ENCODE data around the gene FAM83E. TPM values are rescaled to one million over a fixed set of nuclear protein-coding genes. Genes with fewer than 3 reads are reported as not detected.

The FAM83E gene
- polyA plus RNA-seq, 5 donors, result 3.7 to 11.6 (median 4.8) TPM

DNA sequence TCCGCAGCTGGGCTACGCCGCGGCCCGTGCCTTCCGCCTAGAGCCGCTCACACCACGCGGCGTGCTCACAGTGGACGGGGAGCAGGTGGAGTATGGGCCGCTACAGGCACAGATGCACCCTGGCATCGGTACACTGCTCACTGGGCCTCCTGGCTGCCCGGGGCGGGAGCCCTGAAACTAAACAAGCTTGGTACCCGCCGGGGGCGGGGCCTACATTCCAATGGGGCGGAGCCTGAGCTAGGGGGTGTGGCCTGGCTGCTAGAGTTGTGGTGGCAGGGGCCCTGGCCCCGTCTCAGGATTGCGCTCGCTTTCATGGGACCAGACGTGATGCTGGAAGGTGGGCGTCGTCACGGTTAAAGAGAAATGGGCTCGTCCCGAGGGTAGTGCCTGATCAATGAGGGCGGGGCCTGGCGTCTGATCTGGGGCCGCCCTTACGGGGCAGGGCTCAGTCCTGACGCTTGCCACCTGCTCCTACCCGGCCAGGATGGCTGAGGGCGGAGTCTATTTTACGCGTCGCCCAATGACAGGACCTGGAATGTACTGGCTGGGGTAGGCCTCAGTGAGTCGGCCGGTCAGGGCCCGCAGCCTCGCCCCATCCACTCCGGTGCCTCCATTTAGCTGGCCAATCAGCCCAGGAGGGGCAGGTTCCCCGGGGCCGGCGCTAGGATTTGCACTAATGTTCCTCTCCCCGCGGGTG is 14.9 kb upstream of the FAM83E start:
- DNase-seq, result no peak

DNA sequence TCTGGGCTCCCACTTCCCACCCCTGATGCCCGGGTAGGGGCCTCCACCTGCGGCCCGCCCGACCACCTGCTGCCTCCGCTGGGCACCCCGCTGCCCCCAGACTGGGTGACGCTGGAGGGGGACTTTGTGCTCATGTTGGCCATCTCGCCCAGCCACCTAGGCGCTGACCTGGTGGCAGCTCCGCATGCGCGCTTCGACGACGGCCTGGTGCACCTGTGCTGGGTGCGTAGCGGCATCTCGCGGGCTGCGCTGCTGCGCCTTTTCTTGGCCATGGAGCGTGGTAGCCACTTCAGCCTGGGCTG is 14.4 kb upstream of the FAM83E start:
- no peak for DNase-seq

DNA sequence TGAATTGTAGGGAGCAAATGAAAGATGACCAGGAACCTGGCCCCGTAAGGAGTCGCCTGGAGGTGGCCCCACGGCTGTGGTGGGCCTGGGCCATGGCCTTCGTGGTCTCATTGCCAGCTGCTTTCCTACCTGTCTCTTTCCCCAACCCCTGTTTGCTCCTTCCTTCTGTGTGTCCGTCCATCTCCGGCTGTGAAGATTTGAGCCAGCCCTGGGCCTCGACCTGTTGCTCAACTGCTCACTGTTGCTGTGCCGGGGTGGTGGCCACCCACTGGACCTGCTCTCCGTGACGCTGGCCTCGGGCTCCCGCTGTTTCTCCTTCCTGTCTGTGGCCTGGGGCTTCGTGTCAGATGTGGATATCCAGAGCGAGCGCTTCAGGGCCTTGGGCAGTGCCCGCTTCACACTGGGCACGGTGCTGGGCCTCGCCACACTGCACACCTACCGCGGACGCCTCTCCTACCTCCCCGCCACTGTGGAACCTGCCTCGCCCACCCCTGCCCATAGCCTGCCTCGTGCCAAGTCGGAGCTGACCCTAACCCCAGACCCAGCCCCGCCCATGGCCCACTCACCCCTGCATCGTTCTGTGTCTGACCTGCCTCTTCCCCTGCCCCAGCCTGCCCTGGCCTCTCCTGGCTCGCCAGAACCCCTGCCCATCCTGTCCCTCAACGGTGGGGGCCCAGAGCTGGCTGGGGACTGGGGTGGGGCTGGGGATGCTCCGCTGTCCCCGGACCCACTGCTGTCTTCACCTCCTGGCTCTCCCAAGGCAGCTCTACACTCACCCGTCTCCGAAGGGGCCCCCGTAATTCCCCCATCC is 13.8 kb upstream of the FAM83E start:
- no peak for DNase-seq

- DNase-seq, result no peak
Observed at GRCh38 chr19:48627865-48628314, 13.0 kb upstream of the FAM83E start.

DNA sequence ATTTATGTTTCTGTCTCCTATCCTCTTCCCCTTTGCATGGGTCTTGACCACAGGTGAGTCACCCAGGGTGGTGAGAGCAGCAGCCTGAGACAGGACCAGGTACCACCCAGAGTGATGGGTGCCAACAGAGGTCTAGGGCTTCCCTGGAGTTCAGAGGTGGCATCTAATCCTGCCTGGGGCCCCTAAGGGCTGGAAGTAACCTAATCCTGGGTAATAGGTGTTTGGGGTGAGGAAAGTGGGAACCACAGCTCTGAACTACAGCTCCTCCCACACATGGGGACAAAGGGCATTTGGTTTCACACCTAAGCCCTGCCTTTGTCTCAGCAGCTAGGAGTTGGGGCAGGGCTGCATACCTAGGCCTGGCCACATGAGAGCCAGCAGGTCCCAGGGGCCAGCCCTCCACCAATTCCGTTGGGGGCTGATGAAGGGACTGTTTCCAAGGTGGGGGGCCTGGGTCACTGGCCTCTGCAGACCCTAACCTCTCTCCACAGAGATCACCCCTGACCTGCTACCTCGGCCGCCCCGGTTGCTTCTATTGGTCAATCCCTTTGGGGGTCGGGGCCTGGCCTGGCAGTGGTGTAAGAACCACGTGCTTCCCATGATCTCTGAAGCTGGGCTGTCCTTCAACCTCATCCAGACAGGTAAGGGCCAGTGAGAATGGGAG is 12.5 kb upstream of the FAM83E start:
- DNase-seq, result no peak

DNA sequence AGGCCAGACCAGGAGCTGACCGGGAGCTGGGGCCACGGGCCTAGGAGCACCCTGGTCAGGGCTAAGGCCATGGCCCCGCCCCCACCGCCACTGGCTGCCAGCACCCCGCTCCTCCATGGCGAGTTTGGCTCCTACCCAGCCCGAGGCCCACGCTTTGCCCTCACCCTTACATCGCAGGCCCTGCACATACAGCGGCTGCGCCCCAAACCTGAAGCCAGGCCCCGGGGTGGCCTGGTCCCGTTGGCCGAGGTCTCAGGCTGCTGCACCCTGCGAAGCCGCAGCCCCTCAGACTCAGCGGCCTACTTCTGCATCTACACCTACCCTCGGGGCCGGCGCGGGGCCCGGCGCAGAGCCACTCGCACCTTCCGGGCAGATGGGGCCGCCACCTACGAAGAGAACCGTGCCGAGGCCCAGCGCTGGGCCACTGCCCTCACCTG is 11.0 kb upstream of the FAM83E start:
- no peak for DNase-seq

- no peak for DNase-seq
Observed at GRCh38 chr19:48624791-48625723, 10.2 kb upstream of the FAM83E start.

GRCh38 chr19:48624067-48624594 is 9.3 kb upstream of the FAM83E start:
- peak; percentile 97 to 98 for DNase-seq

- DNase-seq, result no peak
Observed at GRCh38 chr19:48623556-48624066, 8.7 kb upstream of the FAM83E start.

- DNase-seq, result no peak
Observed at GRCh38 chr19:48619692-48620585, 5.1 kb upstream of the FAM83E start.

GRCh38 chr19:48618916-48619691 is 4.2 kb upstream of the FAM83E start, which contains the start of the genes RPL18 and SPHK2:
RPL18 (minus strand) TSS chr19:48619178; CDS start chr19:48619143, 35 bp downstream.
SPHK2 (plus strand) TSS chr19:48619506; CDS start chr19:48620515, 1,009 bp downstream.
- peak; percentile 100 for DNase-seq

DNA sequence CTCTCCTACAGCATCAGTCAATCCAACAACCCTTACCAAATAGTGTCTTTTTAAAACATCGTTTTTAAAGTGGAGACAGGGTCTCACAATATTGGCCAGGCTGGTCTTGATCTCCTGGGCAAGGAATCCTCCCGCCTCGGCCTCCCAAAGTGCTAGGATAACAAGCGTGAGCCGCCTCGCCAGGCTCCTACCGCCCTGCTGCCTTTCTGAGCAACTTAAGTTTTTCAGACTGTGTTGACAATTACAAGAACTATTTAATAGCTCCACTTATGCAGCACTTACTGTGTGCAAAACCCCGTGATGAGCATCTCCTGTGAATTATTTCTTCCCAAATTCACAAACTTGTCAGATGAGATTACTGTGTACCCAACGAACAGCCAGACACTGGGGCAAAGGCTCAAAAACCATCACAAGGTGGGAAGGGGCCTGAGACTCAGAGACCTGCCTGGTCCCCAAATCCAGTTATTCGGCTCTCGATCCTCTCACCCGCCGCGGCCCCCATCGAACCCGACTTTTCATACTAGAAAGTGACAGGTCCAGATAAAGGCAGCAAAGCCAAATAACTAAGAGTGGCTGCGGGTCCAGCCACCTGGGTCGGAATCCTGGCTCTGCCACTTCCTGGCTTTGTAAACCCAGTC is 3.5 kb upstream of the FAM83E start:
- no peak for DNase-seq

DNA sequence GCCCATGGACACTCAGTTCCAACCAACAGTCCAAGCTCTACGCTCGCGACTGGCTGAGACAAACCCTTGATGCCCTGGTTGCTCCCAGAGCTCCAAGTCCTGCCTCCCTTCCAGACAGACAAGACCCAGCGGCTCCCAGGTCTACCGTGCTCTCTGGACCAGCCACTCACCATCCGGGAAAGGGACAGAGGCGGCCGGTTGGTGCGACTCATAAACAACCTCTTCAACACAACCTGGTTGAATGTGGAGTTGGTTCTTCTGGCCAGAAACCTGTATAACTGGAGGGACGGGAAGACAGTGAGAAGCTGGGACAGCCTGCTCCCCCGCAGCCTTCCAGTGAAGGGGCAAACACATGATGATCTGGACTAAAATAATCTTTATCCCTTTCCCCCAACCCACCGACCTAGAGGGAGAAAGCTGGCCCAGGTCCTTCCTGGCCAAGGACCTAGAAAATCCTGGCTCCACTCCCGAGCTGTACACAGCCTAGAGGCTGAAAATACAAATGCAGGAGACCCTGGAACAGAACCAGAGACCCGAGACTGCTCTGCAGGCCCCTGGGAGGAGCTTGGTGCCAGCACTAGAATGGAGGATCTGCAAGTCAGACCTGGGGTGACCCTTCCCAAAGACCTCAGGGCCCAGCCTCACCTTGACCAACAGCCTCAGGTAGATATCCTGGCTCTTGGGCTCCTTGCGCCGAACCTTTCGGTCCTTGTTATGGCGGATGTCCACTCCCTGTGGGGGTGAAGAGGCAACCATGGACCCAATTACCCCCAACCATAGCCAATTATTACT is 2.5 kb upstream of the FAM83E start:
- DNase-seq, result no peak

DNA sequence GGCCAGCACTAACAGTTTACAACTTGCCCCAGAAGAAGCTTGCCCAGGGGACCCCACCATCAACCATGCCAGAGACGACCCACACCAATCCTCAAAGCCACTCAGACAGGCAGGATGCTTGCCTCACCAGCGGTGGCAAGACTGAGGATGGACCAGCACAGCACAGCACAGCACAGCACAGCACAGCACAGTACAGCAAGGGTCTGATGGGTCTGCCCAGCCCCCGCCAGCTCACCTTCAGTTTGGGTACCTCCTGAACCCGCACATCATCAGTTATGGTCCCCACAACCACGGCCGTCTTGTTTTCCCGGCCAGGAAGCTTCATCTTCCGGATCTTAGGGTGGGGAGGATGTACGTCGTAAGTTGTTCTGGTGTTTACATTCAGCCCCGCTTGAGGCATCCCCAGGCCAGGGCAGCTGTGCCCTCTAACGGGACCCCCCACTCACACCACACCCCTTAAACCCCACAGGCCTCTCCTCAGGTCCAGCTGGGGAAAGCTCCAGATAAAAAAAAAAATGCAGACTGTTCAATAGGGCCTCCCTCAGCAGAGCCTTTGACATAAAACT is 1.7 kb upstream of the FAM83E start:
- no peak for DNase-seq

DNA sequence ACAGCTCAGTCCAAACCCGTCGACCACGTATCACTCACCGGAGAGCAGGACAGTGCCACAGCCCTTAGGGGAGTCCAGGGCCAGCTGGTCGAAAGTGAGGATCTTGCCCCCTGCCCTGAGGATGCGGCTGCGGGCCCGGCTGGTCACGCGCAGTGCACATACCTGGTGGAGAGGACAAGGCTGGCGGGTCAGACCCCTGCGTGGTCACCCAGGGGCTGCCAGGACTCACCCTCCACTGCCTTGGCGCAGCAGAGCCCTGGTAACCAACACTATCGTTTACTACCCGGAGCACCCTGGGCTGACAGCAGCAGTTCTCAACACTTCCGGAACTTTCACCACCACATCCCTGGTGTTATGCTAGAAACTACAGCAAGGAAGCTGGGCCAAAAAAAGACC is 1.2 kb upstream of the FAM83E start:
- DNase-seq, result no peak

DNA sequence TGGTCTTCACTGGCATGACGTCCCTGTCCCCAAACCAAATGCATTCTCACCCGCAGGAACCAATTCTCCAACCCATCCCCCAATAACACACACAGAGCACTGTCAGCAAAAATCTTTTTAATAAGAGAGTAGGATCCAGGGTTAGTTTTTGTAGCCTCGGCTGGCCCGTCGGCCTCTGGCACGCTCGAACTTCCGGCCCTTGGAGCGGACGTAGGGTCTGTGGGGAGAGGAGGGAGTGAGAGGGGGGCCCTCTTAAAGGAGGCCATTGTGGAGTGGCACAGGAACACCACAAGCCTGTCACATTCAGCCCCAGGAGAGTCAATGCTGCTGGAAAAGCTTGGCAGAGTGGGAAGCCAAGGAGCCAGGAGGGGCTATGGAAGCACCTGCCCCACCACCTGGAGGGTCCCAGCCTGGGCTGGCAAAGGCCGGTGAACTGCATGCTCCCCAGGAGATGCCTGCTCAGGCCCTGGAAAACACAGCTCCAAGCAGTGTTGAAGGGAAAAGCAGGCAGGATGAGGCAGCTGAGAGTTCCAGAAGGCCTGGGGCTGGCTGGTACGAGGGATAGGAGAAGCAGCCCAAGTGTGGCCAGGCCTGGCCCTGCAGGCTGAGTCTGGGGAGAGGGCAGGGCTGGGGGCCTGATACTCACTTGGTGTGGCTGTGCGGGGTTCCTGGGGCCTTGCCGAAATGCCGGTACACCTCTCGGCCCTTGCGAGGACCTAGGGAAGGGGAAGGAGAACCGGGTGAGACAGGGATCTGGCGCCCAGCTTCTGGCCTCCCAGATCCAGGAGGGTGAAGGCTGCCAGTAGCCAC is 560 bp upstream of the FAM83E start:
- DNase-seq, result no peak
